Measurements from ENCODE around the gene DRAXIN. TPM values are rescaled to one million over a fixed set of nuclear protein-coding genes. Genes with fewer than 3 reads are reported as not detected.

The DRAXIN gene
- total RNA-seq, 1 donor from 2014 or later = 1.4 TPM

- no peaks in the 10 kb centered on the region for H3K4me1 Mint-ChIP-seq
- DNase-seq (ENCODE audit: low spot score in 2 of 2, unreplicated experiment in 2 of 2) = no peak
- H3K27me3 Mint-ChIP-seq (ENCODE audit: low read depth) = no peaks in the 10 kb centered on the region
- TF ChIP-seq, protein P1, sequence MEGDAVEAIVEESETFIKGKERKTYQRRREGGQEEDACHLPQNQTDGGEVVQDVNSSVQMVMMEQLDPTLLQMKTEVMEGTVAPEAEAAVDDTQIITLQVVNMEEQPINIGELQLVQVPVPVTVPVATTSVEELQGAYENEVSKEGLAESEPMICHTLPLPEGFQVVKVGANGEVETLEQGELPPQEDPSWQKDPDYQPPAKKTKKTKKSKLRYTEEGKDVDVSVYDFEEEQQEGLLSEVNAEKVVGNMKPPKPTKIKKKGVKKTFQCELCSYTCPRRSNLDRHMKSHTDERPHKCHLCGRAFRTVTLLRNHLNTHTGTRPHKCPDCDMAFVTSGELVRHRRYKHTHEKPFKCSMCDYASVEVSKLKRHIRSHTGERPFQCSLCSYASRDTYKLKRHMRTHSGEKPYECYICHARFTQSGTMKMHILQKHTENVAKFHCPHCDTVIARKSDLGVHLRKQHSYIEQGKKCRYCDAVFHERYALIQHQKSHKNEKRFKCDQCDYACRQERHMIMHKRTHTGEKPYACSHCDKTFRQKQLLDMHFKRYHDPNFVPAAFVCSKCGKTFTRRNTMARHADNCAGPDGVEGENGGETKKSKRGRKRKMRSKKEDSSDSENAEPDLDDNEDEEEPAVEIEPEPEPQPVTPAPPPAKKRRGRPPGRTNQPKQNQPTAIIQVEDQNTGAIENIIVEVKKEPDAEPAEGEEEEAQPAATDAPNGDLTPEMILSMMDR (IDR thresholded peaks at IDR 0.05; ENCODE audit: unreplicated experiment) = no peak
- no peaks in the 10 kb centered on the region for H3K9me3 Mint-ChIP-seq
- H3K4me3 Mint-ChIP-seq = no peak overlapping the region
- H3K27ac Mint-ChIP-seq = no peak overlapping the region
- peaks cover 8% of the 10 kb centered on the region for H3K36me3 Mint-ChIP-seq
Measured at GRCh38 chr1:11746092-11746491, 54.6 kb downstream of the DRAXIN start.

DNA sequence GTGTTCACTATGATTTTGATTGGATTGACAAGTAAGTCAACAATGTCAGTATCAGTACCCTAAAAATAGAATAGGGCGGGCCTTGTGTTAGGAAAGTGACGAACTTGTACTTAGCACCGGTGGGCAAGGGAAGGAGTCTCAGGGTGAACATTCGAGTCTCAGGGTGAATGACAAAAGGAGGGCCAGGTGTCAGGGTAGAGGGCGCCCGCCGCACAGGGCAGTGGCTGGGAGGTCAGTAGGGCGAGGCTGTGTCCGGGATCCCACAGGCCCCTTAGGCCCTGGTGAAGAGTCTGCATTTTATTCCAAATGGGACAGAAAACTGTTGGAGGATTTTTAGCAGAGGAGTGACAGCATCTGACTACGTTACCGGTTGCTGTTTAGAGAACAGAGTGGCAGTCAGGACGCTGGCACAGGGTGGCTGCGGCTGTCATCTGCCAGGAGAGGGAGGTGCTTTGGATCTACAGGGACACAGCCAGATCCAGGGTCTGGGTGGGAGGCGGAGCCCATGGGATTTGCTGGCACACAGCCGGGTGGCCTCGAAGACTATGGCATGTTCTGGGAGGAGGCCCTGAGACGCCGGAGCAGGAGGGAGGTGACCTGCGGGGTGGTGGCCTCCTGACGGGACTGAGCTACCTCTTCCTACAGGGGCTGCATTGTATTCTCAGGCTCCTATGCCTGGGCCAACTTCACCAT is 55.4 kb downstream of the DRAXIN start:
- TF ChIP-seq, protein P1 (IDR thresholded peaks at IDR 0.05; ENCODE audit: unreplicated experiment) = no peak
- peaks cover 8% of the 10 kb centered on the region for H3K36me3 Mint-ChIP-seq
- H3K27me3 Mint-ChIP-seq (ENCODE audit: low read depth) = no peaks in the 10 kb centered on the region
- H3K27ac Mint-ChIP-seq = no peak overlapping the region
- H3K9me3 Mint-ChIP-seq = no peaks in the 10 kb centered on the region
- H3K4me3 Mint-ChIP-seq = no peak overlapping the region
- H3K4me1 Mint-ChIP-seq = no peaks in the 10 kb centered on the region
- no peak for DNase-seq (ENCODE audit: low spot score in 2 of 2, unreplicated experiment in 2 of 2)

DNA sequence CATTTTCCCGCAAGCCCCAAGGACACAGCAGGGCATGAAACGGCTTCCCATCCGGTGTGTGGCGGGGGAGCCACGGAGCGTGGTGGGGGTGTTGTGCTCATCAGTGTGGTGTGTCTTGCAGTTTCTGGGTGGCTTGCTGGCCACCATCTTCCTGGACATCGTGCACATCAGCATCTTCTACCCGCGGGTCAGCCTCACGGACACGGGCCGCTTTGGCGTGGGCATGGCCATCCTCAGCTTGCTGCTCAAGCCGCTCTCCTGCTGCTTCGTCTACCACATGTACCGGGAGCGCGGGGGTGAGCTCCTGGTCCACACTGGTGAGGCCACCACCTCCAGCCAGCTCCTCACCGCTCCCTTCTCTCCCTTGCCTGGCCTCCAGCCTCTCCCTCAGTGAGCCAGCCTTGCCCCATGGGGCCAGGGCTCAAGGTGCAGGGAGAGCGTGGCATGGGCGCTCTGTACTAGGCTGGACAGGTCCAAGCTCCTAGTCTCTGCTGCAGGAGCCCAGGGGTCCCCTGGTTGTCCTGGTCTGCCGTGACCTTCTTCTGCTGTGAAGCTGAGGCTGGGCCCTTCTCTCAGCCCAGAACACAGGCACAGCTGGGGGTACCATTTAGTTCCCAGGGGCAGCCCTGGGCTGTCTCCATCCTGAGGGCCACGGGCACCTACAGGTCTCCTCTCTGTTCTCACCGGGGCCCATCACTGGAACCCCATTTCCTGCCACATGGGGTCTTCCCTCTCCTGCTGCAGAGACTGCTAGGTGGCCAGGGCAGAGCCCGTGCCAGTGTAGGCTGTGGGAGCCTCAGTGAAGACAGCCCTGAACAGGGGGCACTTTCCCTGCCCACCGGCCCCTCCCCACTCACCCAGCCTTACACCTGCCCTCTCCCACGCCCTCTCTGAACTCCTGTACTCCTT is 57.0 kb downstream of the DRAXIN start:
- TF ChIP-seq, protein P1 (IDR thresholded peaks at IDR 0.05; ENCODE audit: unreplicated experiment) = no peak
- H3K27ac Mint-ChIP-seq = no peak overlapping the region
- H3K9me3 Mint-ChIP-seq = no peaks in the 10 kb centered on the region
- DNase-seq (ENCODE audit: low spot score in 2 of 2, unreplicated experiment in 2 of 2) = no peak
- H3K4me3 Mint-ChIP-seq = no peak overlapping the region
- H3K4me1 Mint-ChIP-seq = peaks cover 2% of the 10 kb centered on the region
- H3K36me3 Mint-ChIP-seq = peaks cover 8% of the 10 kb centered on the region
- H3K27me3 Mint-ChIP-seq (ENCODE audit: low read depth) = no peaks in the 10 kb centered on the region

DNA sequence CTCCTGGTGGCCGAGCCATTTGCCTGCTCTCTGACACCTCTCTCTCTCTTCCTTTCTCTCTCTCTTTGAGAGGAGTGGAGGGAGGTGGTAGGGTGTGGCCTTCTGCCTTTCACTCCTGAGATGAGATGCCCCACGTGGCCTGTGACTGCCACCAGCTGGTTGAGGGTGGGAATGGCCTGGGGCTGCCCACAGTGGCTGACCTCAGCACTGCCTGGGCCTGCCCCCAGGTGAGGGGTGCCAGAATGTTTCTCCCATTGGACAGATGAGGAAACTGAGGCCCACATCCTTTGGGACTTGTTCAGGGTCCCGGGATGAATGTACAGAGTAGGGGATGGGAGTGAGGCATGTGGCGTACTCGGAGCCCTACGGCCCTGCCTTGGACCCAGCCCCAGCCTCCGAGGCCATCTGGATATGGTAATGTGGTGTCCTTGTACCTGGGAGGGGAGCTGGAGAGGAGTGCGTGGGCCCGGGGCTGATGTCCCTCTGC is 57.7 kb downstream of the DRAXIN start:
- no peak for DNase-seq (ENCODE audit: low spot score in 2 of 2, unreplicated experiment in 2 of 2)
- no peak overlapping the region for H3K27ac Mint-ChIP-seq
- TF ChIP-seq, protein P1 (IDR thresholded peaks at IDR 0.05; ENCODE audit: unreplicated experiment) = no peak
- no peaks in the 10 kb centered on the region for H3K27me3 Mint-ChIP-seq (ENCODE audit: low read depth)
- H3K36me3 Mint-ChIP-seq = peaks cover 8% of the 10 kb centered on the region
- no peak overlapping the region for H3K4me3 Mint-ChIP-seq
- H3K9me3 Mint-ChIP-seq = no peaks in the 10 kb centered on the region
- H3K4me1 Mint-ChIP-seq = peaks cover 6% of the 10 kb centered on the region

- Mint-ChIP-seq H3K4me1 (peaks cover 6% of the 10 kb centered on the region), H3K4me3 (no peak overlapping the region), H3K36me3 (peaks cover 6% of the 10 kb centered on the region)
Measured at GRCh38 chr1:11749996-11750395, 58.5 kb downstream of the DRAXIN start.

More at GRCh38 chr1:11749996-11750395, 58.5 kb downstream of the DRAXIN start:
- no peaks in the 10 kb centered on the region for H3K27me3 Mint-ChIP-seq (ENCODE audit: low read depth)
- H3K27ac Mint-ChIP-seq = no peak overlapping the region
- H3K9me3 Mint-ChIP-seq = no peaks in the 10 kb centered on the region
- TF ChIP-seq, protein P1 (IDR thresholded peaks at IDR 0.05; ENCODE audit: unreplicated experiment) = no peak
- no peak for DNase-seq (ENCODE audit: low spot score in 2 of 2, unreplicated experiment in 2 of 2)

All from mesothelial cell of epicardium (in vitro differentiated cells).